DOHH2 (cell line): ENCODE data around the gene TDO2.

ENCODE experiments used
- H3F3A ChIP-seq: fragments of 200-600 bp; sonication (generic), shearing (Covaris generic); 2 replicates; pipeline ENCODE4 v1.6.0; 2016; ENCODE audit warnings: antibody characterized with exemption, mild to moderate bottlenecking; ENCODE audit not compliant: control insufficient read depth, insufficient read depth
- H3K27ac ChIP-seq: fragments of 200-600 bp; sonication (generic); 2 replicates; pipeline ENCODE4 v1.5.1; 2014; ENCODE audit warnings: low read depth, mild to moderate bottlenecking, low read length, moderate library complexity
- H3K27me3 ChIP-seq: fragments of 200-600 bp; sonication (generic); 2 replicates; pipeline ENCODE4 v1.6.1; 2014; ENCODE audit warnings: mild to moderate bottlenecking, low read length, mixed read lengths; ENCODE audit not compliant: control insufficient read depth
- H3K36me3 ChIP-seq: fragments of 200-600 bp; sonication (generic); 2 replicates; pipeline ENCODE4 v1.6.1; 2014; ENCODE audit warnings: mild to moderate bottlenecking, low read length, moderate library complexity, mixed read lengths; ENCODE audit not compliant: control insufficient read depth
- H3K4me1 ChIP-seq: fragments of 200-600 bp; sonication (generic); 2 replicates; pipeline ENCODE4 v1.6.1; 2014; ENCODE audit warnings: mild to moderate bottlenecking, low read length, mixed read lengths; ENCODE audit not compliant: control insufficient read depth
- H3K4me2 ChIP-seq: fragments of 200-600 bp; sonication (generic); 2 replicates; pipeline ENCODE4 v1.6.0; 2014; ENCODE audit warnings: mild to moderate bottlenecking, low read length, moderate library complexity
- H3K4me3 ChIP-seq: fragments of 200-600 bp; sonication (generic); 2 replicates; pipeline ENCODE4 v1.5.1; 2014; ENCODE audit warnings: mild to moderate bottlenecking, low read length, mixed read lengths
- H3K79me2 ChIP-seq: fragments of 200-600 bp; sonication (generic); 2 replicates; pipeline ENCODE4 v1.6.1; 2014; ENCODE audit warnings: mild to moderate bottlenecking, low read length, mixed read lengths; ENCODE audit not compliant: control insufficient read depth
- H3K9me2 ChIP-seq: fragments of 200-600 bp; sonication (generic); replicated peaks from 2 replicates; pipeline ENCODE4 v1.6.1; 2014; ENCODE audit warnings: mild to moderate bottlenecking, low read length, mixed read lengths; ENCODE audit not compliant: control insufficient read depth
- H3K9me3 ChIP-seq: fragments of 200-600 bp; sonication (generic); 2 replicates; pipeline ENCODE4 v1.6.1; 2014; ENCODE audit warnings: antibody characterized with exemption, low read length, mixed read lengths; ENCODE audit not compliant: control insufficient read depth, insufficient read depth
- H4K20me1 ChIP-seq: fragments of 200-600 bp; sonication (generic); 2 replicates; pipeline ENCODE4 v1.6.0; 2014; ENCODE audit warnings: low read depth, mild to moderate bottlenecking, antibody characterized with exemption, low read length, moderate library complexity; ENCODE audit not compliant: control insufficient read depth, insufficient read depth
- CTCF ChIP-seq: fragments of 200-600 bp; sonication (generic); IDR thresholded peaks from one replicate; pipeline ENCODE4 v1.5.1; 2014; ENCODE audit warnings: antibody characterized with exemption, mild to moderate bottlenecking, low read depth, low read length; ENCODE audit not compliant: poor library complexity, severe bottlenecking
- EZH2phosphoT487 ChIP-seq: fragments of 200-600 bp; sonication (generic); IDR thresholded peaks from 2 replicates; pipeline ENCODE4 v1.6.1; 2017; ENCODE audit warnings: borderline replicate concordance, mild to moderate bottlenecking, antibody characterized with exemption, low read length, moderate library complexity, mixed read lengths

Gene TDO2

GRCh38 chr4:155909615-155910226 is 6.2 kb downstream of the TDO2 start:
- H3K27ac ChIP-seq: no peak overlapping the region
- H4K20me1 ChIP-seq: no peaks in the 10 kb centered on the region
- no peak overlapping the region for H3K4me3 ChIP-seq
- H3K27me3 ChIP-seq: no peaks in the 10 kb centered on the region
- H3K4me2 ChIP-seq: no peak overlapping the region
- no peak for TF ChIP-seq EZH2phosphoT487
- no peaks in the 10 kb centered on the region for H3F3A ChIP-seq
- H3K9me2 ChIP-seq: no peaks in the 10 kb centered on the region
- H3K4me1 ChIP-seq: no peaks in the 10 kb centered on the region
- H3K79me2 ChIP-seq: no peaks in the 10 kb centered on the region
- H3K9me3 ChIP-seq: no peaks in the 10 kb centered on the region
- H3K36me3 ChIP-seq: no peaks in the 10 kb centered on the region

GRCh38 chr4:155911905-155912304 is 8.4 kb downstream of the TDO2 start:
- Histone ChIP-seq H3K36me3 (no peaks in the 10 kb centered on the region), H3K4me1 (no peaks in the 10 kb centered on the region), H3K9me2 (no peaks in the 10 kb centered on the region), H3K4me3 (no peak overlapping the region), H3K27me3 (no peaks in the 10 kb centered on the region), H3F3A (no peaks in the 10 kb centered on the region), H3K79me2 (no peaks in the 10 kb centered on the region), H3K4me2 (no peak overlapping the region), H3K27ac (no peak overlapping the region), H3K9me3 (no peaks in the 10 kb centered on the region), H4K20me1 (no peaks in the 10 kb centered on the region)
- no peak for TF ChIP-seq CTCF
- no peak for TF ChIP-seq EZH2phosphoT487

- Histone ChIP-seq H3K4me2 (no peak overlapping the region), H3K4me1 (no peaks in the 10 kb centered on the region), H3K27me3 (no peaks in the 10 kb centered on the region), H4K20me1 (no peaks in the 10 kb centered on the region), H3K9me2 (no peaks in the 10 kb centered on the region), H3K27ac (no peak overlapping the region), H3F3A (no peaks in the 10 kb centered on the region), H3K9me3 (no peaks in the 10 kb centered on the region), H3K79me2 (no peaks in the 10 kb centered on the region), H3K36me3 (no peaks in the 10 kb centered on the region), H3K4me3 (no peak overlapping the region)
- TF ChIP-seq CTCF (no peak), EZH2phosphoT487 (no peak)
Measured at GRCh38 chr4:155914782-155915181, 11.3 kb downstream of the TDO2 start.

GRCh38 chr4:155921597-155921996 is 18.1 kb downstream of the TDO2 start:
- H3K4me3 ChIP-seq: no peak overlapping the region
- TF ChIP-seq CTCF (no peak), EZH2phosphoT487 (no peak)

More at GRCh38 chr4:155921597-155921996, 18.1 kb downstream of the TDO2 start:
- no peaks in the 10 kb centered on the region for H3K9me2 ChIP-seq
- no peaks in the 10 kb centered on the region for H3K79me2 ChIP-seq
- H3K4me1 ChIP-seq: no peaks in the 10 kb centered on the region
- no peak overlapping the region for H3K4me2 ChIP-seq
- no peaks in the 10 kb centered on the region for H4K20me1 ChIP-seq
- no peaks in the 10 kb centered on the region for H3K27me3 ChIP-seq
- no peaks in the 10 kb centered on the region for H3F3A ChIP-seq
- no peak overlapping the region for H3K27ac ChIP-seq
- no peaks in the 10 kb centered on the region for H3K9me3 ChIP-seq
- H3K36me3 ChIP-seq: no peaks in the 10 kb centered on the region
